Effector CD4-positive, alpha-beta T cell (primary cell): ENCODE results near the gene GSDME.
"Not testable (repeated sequence)": the region's sequence is repeated elsewhere in the genome, so short reads cannot be mapped to it uniquely, and the experiment has no call there.

Experiments used
- DNase-seq: peaks from one replicate; pipeline ENCODE4 v3.0.0-alpha.2; 2020

GSDME gene

GRCh38 chr7:24740871-24741270, 16.4 kb downstream of the GSDME start:
- DNase-seq = no peak

GRCh38 chr7:24739306-24739705, 18.0 kb downstream of the GSDME start:
- no peak for DNase-seq

GRCh38 chr7:24738577-24738976, 18.7 kb downstream of the GSDME start:
- DNase-seq = no peak

GRCh38 chr7:24737281-24737680, 20.0 kb downstream of the GSDME start:
- DNase-seq = no peak

GRCh38 chr7:24735594-24735993, 21.7 kb downstream of the GSDME start:
- not testable (repeated sequence) for DNase-seq

GRCh38 chr7:24734306-24734705, 23.0 kb downstream of the GSDME start:
- no peak for DNase-seq

- no peak for DNase-seq
Measured at GRCh38 chr7:24733414-24734060, 23.7 kb downstream of the GSDME start.

GRCh38 chr7:24732646-24733413, 24.4 kb downstream of the GSDME start:
- DNase-seq = no peak

- DNase-seq = no peak
Measured at GRCh38 chr7:24731313-24731712, 26.0 kb downstream of the GSDME start.

GRCh38 chr7:24730018-24730369, 27.3 kb downstream of the GSDME start:
- DNase-seq = no peak

- DNase-seq = no peak
Measured at GRCh38 chr7:24729365-24730017, 27.8 kb downstream of the GSDME start.

- DNase-seq = no peak
Measured at GRCh38 chr7:24728503-24729364, 28.5 kb downstream of the GSDME start.

- no peak for DNase-seq
Measured at GRCh38 chr7:24728121-24728500, 29.2 kb downstream of the GSDME start.

- DNase-seq = no peak
Measured at GRCh38 chr7:24727154-24728120, 29.8 kb downstream of the GSDME start.

GRCh38 chr7:24725554-24726241, 31.6 kb downstream of the GSDME start:
- DNase-seq = no peak

- no peak for DNase-seq
Measured at GRCh38 chr7:24724451-24725190, 32.6 kb downstream of the GSDME start.

GRCh38 chr7:24723178-24723530, 34.1 kb downstream of the GSDME start:
- no peak for DNase-seq

GRCh38 chr7:24722386-24723177, 34.7 kb downstream of the GSDME start:
- no peak for DNase-seq

GRCh38 chr7:24721481-24722001, 35.7 kb downstream of the GSDME start:
- DNase-seq = no peak

- DNase-seq = no peak
Measured at GRCh38 chr7:24720283-24720682, 37.0 kb downstream of the GSDME start.
